CD4-positive, CD25-positive, alpha-beta regulatory T cell (primary cell): ENCODE measurements around the gene ESRRG. TPM values are rescaled to one million over a fixed set of nuclear protein-coding genes. Genes with fewer than 3 reads are reported as not detected.

Experiments
- ATAC-seq, 2 donors: fragments of 150-1000 bp; cut with Tn5 transposase; one replicate each; pipeline ENCODE4 v1.10.0; 2021; ENCODE audit warnings: low read depth in 2 of 2, moderate number of reproducible peaks in 2 of 2, moderate library complexity in 1 of 2
- DNase-seq, 3 donors: peaks; one replicate each; pipeline versions ENCODE4 v3.0.0 to v3.0.0-alpha.2; 2012 to 2022; ENCODE audit warnings: mixed read lengths in 1 of 3
- H3K27ac ChIP-seq: one replicate; pipeline ENCODE4 v1.7.0; 2013; ENCODE audit warnings: mild to moderate bottlenecking, low read length; ENCODE audit not compliant: insufficient read depth, poor library complexity, severe bottlenecking
- H3K27me3 ChIP-seq: one replicate; pipeline ENCODE4 v1.7.0; 2013; ENCODE audit warnings: low read length; ENCODE audit not compliant: control insufficient read depth, insufficient read depth
- H3K36me3 ChIP-seq: one replicate; pipeline ENCODE4 v1.7.0; 2013; ENCODE audit warnings: mild to moderate bottlenecking, low read length, moderate library complexity; ENCODE audit not compliant: control insufficient read depth, insufficient read depth
- H3K4me1 ChIP-seq: 2 replicates; pipeline ENCODE4 v1.7.0; 2013; ENCODE audit warnings: mild to moderate bottlenecking, low read length; ENCODE audit not compliant: insufficient read depth, control insufficient read depth, poor library complexity, severe bottlenecking
- H3K4me3 ChIP-seq: one replicate; pipeline ENCODE4 v1.7.0; 2013; ENCODE audit warnings: low read depth, mild to moderate bottlenecking, low read length, moderate library complexity
- H3K9me3 ChIP-seq, 2 experiments: 1 replicate in 1 of 2; 2 replicates in 1 of 2; pipeline ENCODE4 v1.7.0; 2013; ENCODE audit warnings: low read length in 2 of 2, mild to moderate bottlenecking in 1 of 2, moderate library complexity in 1 of 2; ENCODE audit not compliant: control insufficient read depth in 2 of 2
- H3K27ac Mint-ChIP-seq, 3 donors: one replicate each; pipeline ENCODE4 v1.8.0; 2020 to 2022; ENCODE audit warnings: mild to moderate bottlenecking in 3 of 3, mixed read lengths in 3 of 3, moderate library complexity in 2 of 3
- H3K27me3 Mint-ChIP-seq: one replicate; pipeline ENCODE4 v1.8.0; 2022; ENCODE audit warnings: mild to moderate bottlenecking, mixed read lengths
- H3K36me3 Mint-ChIP-seq: one replicate; pipeline ENCODE4 v1.8.0; 2020; ENCODE audit warnings: mixed read lengths
- H3K4me1 Mint-ChIP-seq, 4 donors: one replicate each; pipeline ENCODE4 v1.8.0; 2020 to 2022; ENCODE audit warnings: mixed read lengths in 4 of 4, mild to moderate bottlenecking in 1 of 4
- H3K4me3 Mint-ChIP-seq, 4 donors: one replicate each; pipeline ENCODE4 v1.8.0; 2020 to 2022; ENCODE audit warnings: mild to moderate bottlenecking in 4 of 4, mixed read lengths in 4 of 4, moderate library complexity in 3 of 4
- H3K9me3 Mint-ChIP-seq, 7 donors: one replicate each; pipeline ENCODE4 v1.8.0; 2020 to 2022; ENCODE audit warnings: mixed read lengths in 7 of 7, mild to moderate bottlenecking in 3 of 7, moderate library complexity in 2 of 7
- polyA plus RNA-seq, 4 donors: library from polyadenylated mRNA; unstranded; fragments of 300-500 nt; fragmentation: Illumina TruSeq; gene quantifications; one replicate each; pipeline ENCODE4 v1.2.3, GENCODE V29; 2021
- total RNA-seq: library from RNA; stranded (reverse); gene quantifications from one replicate; pipeline ENCODE4 v1.2.3, GENCODE V29; 2022

Gene ESRRG
- total RNA-seq, result not detected
- not detected for polyA plus RNA-seq

- Mint-ChIP-seq H3K4me1 (no peaks in the 10 kb centered on the region), H3K36me3 (no peaks in the 10 kb centered on the region), H3K27me3 (no peaks in the 10 kb centered on the region), H3K9me3 (peaks cover 0 to 4% (median 2%) of the 10 kb centered on the region in 7 donors), H3K4me3 (no peak within 1 kb of the TSS), H3K27ac (no peak within 1 kb of the TSS)
- Histone ChIP-seq H3K4me1 (no peaks in the 10 kb centered on the region), H3K36me3 (no peaks in the 10 kb centered on the region), H3K27ac (no peak within 1 kb of the TSS), H3K4me3 (no peak within 1 kb of the TSS), H3K9me3 (no peaks in the 10 kb centered on the region), H3K27me3 (peaks cover 2% of the 10 kb centered on the region)
- ATAC-seq (no peak), DNase-seq (no peak)
Measured at GRCh38 chr1:216723274-216723780, at the start of gene ESRRG. Gene ESRRG, minus strand, starts transcription at chr1:216723429. Its CDS starts 130 bp downstream, at chr1:216723299.

DNA sequence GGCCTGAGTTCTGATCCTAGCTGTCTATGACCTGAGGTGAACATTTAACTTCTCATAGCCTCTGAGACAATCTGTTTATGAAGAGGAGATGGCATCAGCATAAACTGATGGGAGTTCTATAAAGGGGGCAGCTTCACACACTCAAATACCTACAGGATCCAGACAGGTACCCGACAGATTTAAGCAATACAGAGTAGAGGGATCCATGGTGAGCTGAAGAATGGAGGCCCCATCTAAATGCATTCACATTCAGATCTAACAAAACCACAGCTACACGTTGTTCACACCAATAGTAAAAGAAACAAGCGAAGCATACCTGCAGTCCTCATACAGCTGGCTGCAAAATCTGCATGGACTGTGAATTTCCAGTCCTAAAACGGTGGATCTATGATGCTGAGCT, 48.7 kb upstream of the ESRRG start:
- no peaks in the 10 kb centered on the region for H3K4me1 Mint-ChIP-seq
- no peaks in the 10 kb centered on the region for H3K4me1 ChIP-seq

GRCh38 chr1:216766633-216767327, 43.6 kb upstream of the ESRRG start:
- peaks cover 0 to 10% (median 0%) of the 10 kb centered on the region in 7 donors for H3K9me3 Mint-ChIP-seq
- Histone ChIP-seq H3K4me1 (no peaks in the 10 kb centered on the region), H3K27ac (no peak overlapping the region), H3K9me3 (no peaks in the 10 kb centered on the region), H3K4me3 (no peak overlapping the region), H3K27me3 (no peaks in the 10 kb centered on the region), H3K36me3 (no peaks in the 10 kb centered on the region)
- no peaks in the 10 kb centered on the region for H3K27me3 Mint-ChIP-seq
- H3K27ac Mint-ChIP-seq, result no peak overlapping the region
- H3K4me1 Mint-ChIP-seq, result no peaks in the 10 kb centered on the region
- no peaks in the 10 kb centered on the region for H3K36me3 Mint-ChIP-seq
- no peak overlapping the region for H3K4me3 Mint-ChIP-seq
- ATAC-seq, result no peak
- DNase-seq, result no peak

More for the DNA sequence above, 48.7 kb upstream of the ESRRG start:
- DNase-seq, result no peak
- ATAC-seq, result no peak
- Histone ChIP-seq H3K4me3 (no peak overlapping the region), H3K36me3 (no peaks in the 10 kb centered on the region), H3K9me3 (no peaks in the 10 kb centered on the region), H3K27ac (no peak overlapping the region), H3K27me3 (no peaks in the 10 kb centered on the region)
- H3K4me3 Mint-ChIP-seq, result no peak overlapping the region
- no peaks in the 10 kb centered on the region for H3K27me3 Mint-ChIP-seq
- peaks cover 0 to 16% (median 8%) of the 10 kb centered on the region in 7 donors for H3K9me3 Mint-ChIP-seq
- no peak overlapping the region for H3K27ac Mint-ChIP-seq
- no peaks in the 10 kb centered on the region for H3K36me3 Mint-ChIP-seq

DNA sequence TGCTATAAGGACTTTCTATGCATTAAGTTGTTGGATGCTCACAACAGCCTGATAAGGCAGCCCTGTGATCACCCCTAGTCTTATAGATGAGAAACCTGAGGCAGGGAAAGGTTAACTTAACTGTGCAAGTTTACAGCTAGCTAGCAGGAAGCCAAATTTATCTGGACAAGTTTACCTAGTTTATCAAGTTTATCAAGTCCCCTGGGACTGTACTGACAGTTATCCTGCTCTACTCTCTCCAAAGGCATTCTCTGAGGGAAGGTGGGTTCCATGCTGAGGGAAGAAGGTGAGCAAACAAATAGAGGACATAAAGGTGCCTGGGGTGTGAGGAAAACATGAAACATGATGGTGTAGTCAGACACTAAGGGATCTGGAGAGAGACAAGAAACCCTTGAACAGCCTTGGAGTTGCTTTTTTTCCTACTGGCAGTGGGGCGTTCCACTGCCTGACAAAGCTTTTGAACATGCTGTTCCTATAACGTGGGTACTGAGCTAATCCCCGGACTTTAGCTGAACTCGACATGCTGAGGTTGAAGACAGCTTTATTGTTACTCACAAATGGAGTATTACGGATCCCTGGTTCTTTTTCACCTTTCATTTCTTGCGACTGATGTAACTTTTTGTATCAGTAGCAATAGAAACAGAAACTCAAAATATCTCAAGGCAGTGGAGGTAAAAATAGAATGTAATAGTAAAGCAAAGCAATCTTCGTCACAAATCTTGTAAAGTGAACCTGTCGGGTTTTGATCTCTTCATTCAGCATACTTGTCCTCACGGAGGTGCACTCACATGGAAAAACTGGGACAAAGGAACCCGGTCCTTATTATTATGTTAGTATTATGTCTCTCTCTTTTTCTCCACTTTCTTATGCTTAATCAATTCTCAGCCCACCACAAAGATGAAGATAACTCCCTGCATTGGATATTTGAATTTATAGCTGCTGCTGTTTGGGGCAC, 42.4 kb upstream of the ESRRG start:
- no peak for ATAC-seq
- Mint-ChIP-seq H3K9me3 (peaks cover 0 to 10% (median 2%) of the 10 kb centered on the region in 7 donors), H3K27me3 (no peaks in the 10 kb centered on the region)

GRCh38 chr1:216758161-216758560, 34.9 kb upstream of the ESRRG start:
- Histone ChIP-seq H3K4me1 (no peaks in the 10 kb centered on the region), H3K36me3 (no peaks in the 10 kb centered on the region), H3K9me3 (no peaks in the 10 kb centered on the region), H3K27me3 (no peaks in the 10 kb centered on the region), H3K4me3 (no peak overlapping the region), H3K27ac (no peak overlapping the region)
- DNase-seq (no peak), ATAC-seq (no peak)
- peaks cover 0 to 4% (median 3%) of the 10 kb centered on the region in 7 donors for H3K9me3 Mint-ChIP-seq
- no peaks in the 10 kb centered on the region for H3K4me1 Mint-ChIP-seq
- H3K36me3 Mint-ChIP-seq, result no peaks in the 10 kb centered on the region
- H3K27ac Mint-ChIP-seq, result no peak overlapping the region
- no peaks in the 10 kb centered on the region for H3K27me3 Mint-ChIP-seq
- H3K4me3 Mint-ChIP-seq, result no peak overlapping the region

More for the DNA sequence above, 42.4 kb upstream of the ESRRG start:
- Mint-ChIP-seq H3K4me1 (no peaks in the 10 kb centered on the region), H3K4me3 (no peak overlapping the region), H3K36me3 (no peaks in the 10 kb centered on the region), H3K27ac (no peak overlapping the region)
- no peak for DNase-seq
- no peak overlapping the region for H3K4me3 ChIP-seq
- H3K36me3 ChIP-seq, result no peaks in the 10 kb centered on the region
- no peak overlapping the region for H3K27ac ChIP-seq
- no peaks in the 10 kb centered on the region for H3K27me3 ChIP-seq
- H3K4me1 ChIP-seq, result no peaks in the 10 kb centered on the region
- no peaks in the 10 kb centered on the region for H3K9me3 ChIP-seq

DNA sequence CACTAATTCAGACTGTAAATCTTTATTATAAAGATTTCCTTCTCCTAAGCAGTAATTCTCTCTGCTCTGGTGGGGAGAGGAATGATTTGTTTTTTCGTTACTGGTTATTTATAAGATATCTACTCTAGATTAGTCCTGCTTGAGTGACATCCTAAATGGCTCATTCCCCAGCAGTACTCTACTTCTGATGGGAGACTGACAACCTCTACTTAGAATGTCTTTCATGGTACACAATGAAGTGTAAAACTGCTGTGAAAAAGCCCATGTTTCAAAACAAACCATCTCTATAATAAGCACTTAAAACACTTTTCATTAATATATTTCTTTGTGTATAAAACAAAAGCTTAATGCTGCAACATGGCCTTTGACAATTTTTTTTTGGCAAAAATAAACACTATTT, 33.9 kb upstream of the ESRRG start:
- DNase-seq (no peak), ATAC-seq (no peak)
- Mint-ChIP-seq H3K27ac (no peak overlapping the region), H3K4me1 (no peaks in the 10 kb centered on the region), H3K9me3 (peaks cover 0 to 4% (median 3%) of the 10 kb centered on the region in 7 donors), H3K4me3 (no peak overlapping the region), H3K36me3 (no peaks in the 10 kb centered on the region), H3K27me3 (no peaks in the 10 kb centered on the region)
- Histone ChIP-seq H3K9me3 (no peaks in the 10 kb centered on the region), H3K27ac (no peak overlapping the region), H3K4me1 (no peaks in the 10 kb centered on the region), H3K4me3 (no peak overlapping the region), H3K36me3 (no peaks in the 10 kb centered on the region), H3K27me3 (no peaks in the 10 kb centered on the region)

DNA sequence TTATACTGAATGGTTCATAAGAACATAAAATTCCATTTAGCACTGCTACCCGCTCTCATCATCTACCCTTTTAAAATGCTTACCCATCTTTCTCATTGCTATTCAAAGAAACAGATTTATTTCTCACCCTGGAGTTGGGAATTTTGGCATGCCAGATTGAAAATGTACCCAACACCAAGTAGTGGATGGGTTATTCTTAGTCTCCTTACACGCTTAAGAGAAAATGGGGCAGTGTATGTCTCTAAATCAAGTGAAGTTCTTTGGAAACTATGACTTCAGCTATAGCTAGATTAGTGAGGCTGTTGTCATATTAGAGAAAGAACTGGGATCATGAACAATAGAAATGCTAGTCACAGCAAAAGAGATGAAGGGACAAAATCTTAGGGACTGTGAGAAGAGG, 27.7 kb upstream of the ESRRG start:
- no peak overlapping the region for H3K27ac ChIP-seq
- DNase-seq (no peak), ATAC-seq (no peak)
- no peaks in the 10 kb centered on the region for H3K4me1 Mint-ChIP-seq
- H3K27me3 ChIP-seq, result no peaks in the 10 kb centered on the region
- H3K4me3 ChIP-seq, result no peak overlapping the region
- H3K36me3 Mint-ChIP-seq, result no peaks in the 10 kb centered on the region
- peaks cover 0 to 3% (median 0%) of the 10 kb centered on the region in 7 donors for H3K9me3 Mint-ChIP-seq
- no peak overlapping the region for H3K27ac Mint-ChIP-seq
- H3K4me3 Mint-ChIP-seq, result no peak overlapping the region
- no peaks in the 10 kb centered on the region for H3K9me3 ChIP-seq
- H3K4me1 ChIP-seq, result no peaks in the 10 kb centered on the region
- H3K36me3 ChIP-seq, result no peaks in the 10 kb centered on the region
- H3K27me3 Mint-ChIP-seq, result no peaks in the 10 kb centered on the region
